GM23338 (cell line): ENCODE data around the gene SLIT2.

ENCODE experiments used
- CREB1 ChIP-seq: fragments of 250-450 bp; sonication (Bioruptor Pico); IDR thresholded peaks from 2 replicates; pipeline ENCODE4 v1.5.0; 2020; ENCODE audit warnings: low read depth, mild to moderate bottlenecking, moderate library complexity
- ETS1 ChIP-seq: IDR thresholded peaks from 2 replicates; pipeline ENCODE4 v1.6.1; 2016; ENCODE audit warnings: antibody characterized with exemption
- EZH2 ChIP-seq: fragments of 200-600 bp; sonication (generic); IDR thresholded peaks from one replicate; pipeline ENCODE4 v1.8.0; 2017; ENCODE audit warnings: antibody characterized with exemption, mild to moderate bottlenecking, low read depth; ENCODE audit not compliant: unreplicated experiment
- EZH2phosphoT487 ChIP-seq: fragments of 200-600 bp; sonication (generic); IDR thresholded peaks from one replicate; pipeline ENCODE4 v1.8.1; 2018; ENCODE audit warnings: antibody characterized with exemption; ENCODE audit not compliant: unreplicated experiment
- JUNB ChIP-seq: IDR thresholded peaks from one replicate; pipeline ENCODE4 v1.6.1; 2016; ENCODE audit warnings: antibody characterized with exemption; ENCODE audit not compliant: unreplicated experiment
- NANOG ChIP-seq: IDR thresholded peaks from 2 replicates; pipeline ENCODE4 v1.6.1; 2016; ENCODE audit warnings: antibody characterized with exemption, borderline replicate concordance
- POLR2AphosphoS5 ChIP-seq: IDR thresholded peaks from 2 replicates; pipeline ENCODE4 v1.6.1; 2016; ENCODE audit warnings: antibody characterized with exemption, low read depth
- ZNF114 ChIP-seq: fragments of 250-450 bp; sonication (Bioruptor Pico); IDR thresholded peaks from 2 replicates; pipeline ENCODE4 v1.5.0; 2020; ENCODE audit warnings: mild to moderate bottlenecking, moderate library complexity
- ZNF462 ChIP-seq: fragments of 250-450 bp; sonication (Bioruptor Pico); IDR thresholded peaks from 2 replicates; pipeline ENCODE4 v1.5.0; 2020; ENCODE audit warnings: mild to moderate bottlenecking, moderate library complexity
- TF ChIP-seq, protein P1 (sequence below), 2 experiments: fragments of 200-600 bp in 1 of 2; sonication (generic) in 1 of 2; conservative IDR thresholded peaks; 2 replicates each; pipeline versions ENCODE4 v1.5.1 to v1.6.1; 2016 to 2017; ENCODE audit warnings: antibody characterized with exemption in 2 of 2, low read depth in 2 of 2, mild to moderate bottlenecking in 2 of 2, moderate library complexity in 1 of 2
- TF ChIP-seq, protein P2 (sequence below): IDR thresholded peaks from one replicate; pipeline ENCODE4 v1.6.1; 2018; ENCODE audit warnings: antibody characterized with exemption; ENCODE audit not compliant: unreplicated experiment

DNA sequence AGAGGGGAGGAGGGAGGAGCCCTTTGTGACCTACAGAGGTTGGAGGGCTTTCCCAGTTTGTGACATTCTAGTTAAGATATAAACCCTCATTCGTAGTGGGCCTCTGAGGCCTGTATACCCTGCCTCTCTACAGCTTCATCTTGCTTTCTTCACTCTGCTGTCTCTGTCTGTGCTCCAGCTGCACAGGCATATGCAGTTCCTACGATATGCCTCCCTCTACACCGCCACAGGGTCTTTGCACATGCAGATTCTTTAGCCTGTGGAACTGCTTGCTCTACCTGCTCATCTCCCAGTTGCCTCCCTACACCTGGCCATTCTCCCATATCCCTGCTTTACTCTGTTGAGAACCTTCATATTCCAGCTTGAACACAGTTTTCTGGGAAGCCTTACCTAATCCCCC, 38.1 kb downstream of the SLIT2 start:
- TF ChIP-seq, protein P1, sequence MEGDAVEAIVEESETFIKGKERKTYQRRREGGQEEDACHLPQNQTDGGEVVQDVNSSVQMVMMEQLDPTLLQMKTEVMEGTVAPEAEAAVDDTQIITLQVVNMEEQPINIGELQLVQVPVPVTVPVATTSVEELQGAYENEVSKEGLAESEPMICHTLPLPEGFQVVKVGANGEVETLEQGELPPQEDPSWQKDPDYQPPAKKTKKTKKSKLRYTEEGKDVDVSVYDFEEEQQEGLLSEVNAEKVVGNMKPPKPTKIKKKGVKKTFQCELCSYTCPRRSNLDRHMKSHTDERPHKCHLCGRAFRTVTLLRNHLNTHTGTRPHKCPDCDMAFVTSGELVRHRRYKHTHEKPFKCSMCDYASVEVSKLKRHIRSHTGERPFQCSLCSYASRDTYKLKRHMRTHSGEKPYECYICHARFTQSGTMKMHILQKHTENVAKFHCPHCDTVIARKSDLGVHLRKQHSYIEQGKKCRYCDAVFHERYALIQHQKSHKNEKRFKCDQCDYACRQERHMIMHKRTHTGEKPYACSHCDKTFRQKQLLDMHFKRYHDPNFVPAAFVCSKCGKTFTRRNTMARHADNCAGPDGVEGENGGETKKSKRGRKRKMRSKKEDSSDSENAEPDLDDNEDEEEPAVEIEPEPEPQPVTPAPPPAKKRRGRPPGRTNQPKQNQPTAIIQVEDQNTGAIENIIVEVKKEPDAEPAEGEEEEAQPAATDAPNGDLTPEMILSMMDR (conservative IDR thresholded peaks at IDR 0.05; ENCODE audit: low read depth in 2 of 2), result no peak
- TF ChIP-seq, protein P2, sequence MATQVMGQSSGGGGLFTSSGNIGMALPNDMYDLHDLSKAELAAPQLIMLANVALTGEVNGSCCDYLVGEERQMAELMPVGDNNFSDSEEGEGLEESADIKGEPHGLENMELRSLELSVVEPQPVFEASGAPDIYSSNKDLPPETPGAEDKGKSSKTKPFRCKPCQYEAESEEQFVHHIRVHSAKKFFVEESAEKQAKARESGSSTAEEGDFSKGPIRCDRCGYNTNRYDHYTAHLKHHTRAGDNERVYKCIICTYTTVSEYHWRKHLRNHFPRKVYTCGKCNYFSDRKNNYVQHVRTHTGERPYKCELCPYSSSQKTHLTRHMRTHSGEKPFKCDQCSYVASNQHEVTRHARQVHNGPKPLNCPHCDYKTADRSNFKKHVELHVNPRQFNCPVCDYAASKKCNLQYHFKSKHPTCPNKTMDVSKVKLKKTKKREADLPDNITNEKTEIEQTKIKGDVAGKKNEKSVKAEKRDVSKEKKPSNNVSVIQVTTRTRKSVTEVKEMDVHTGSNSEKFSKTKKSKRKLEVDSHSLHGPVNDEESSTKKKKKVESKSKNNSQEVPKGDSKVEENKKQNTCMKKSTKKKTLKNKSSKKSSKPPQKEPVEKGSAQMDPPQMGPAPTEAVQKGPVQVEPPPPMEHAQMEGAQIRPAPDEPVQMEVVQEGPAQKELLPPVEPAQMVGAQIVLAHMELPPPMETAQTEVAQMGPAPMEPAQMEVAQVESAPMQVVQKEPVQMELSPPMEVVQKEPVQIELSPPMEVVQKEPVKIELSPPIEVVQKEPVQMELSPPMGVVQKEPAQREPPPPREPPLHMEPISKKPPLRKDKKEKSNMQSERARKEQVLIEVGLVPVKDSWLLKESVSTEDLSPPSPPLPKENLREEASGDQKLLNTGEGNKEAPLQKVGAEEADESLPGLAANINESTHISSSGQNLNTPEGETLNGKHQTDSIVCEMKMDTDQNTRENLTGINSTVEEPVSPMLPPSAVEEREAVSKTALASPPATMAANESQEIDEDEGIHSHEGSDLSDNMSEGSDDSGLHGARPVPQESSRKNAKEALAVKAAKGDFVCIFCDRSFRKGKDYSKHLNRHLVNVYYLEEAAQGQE, result no peak
- TF ChIP-seq EZH2 (no peak), CREB1 (CRISPR knock-in tag) (no peak), ETS1 (no peak), POLR2AphosphoS5 (no peak), ZNF114 (no peak), NANOG (no peak), EZH2phosphoT487 (no peak), JUNB (no peak), ZNF462 (CRISPR knock-in tag) (no peak)
